HG03342 (cell line): ENCODE results near the gene ZFP57.

Experiments used
- ATAC-seq: cut with Tn5 transposase; IDR thresholded peaks from one replicate; pipeline ENCODE4 v1.9.1; 2021; ENCODE audit warnings: mild to moderate bottlenecking, moderate library complexity; ENCODE audit not compliant: unreplicated experiment

ZFP57 gene

DNA sequence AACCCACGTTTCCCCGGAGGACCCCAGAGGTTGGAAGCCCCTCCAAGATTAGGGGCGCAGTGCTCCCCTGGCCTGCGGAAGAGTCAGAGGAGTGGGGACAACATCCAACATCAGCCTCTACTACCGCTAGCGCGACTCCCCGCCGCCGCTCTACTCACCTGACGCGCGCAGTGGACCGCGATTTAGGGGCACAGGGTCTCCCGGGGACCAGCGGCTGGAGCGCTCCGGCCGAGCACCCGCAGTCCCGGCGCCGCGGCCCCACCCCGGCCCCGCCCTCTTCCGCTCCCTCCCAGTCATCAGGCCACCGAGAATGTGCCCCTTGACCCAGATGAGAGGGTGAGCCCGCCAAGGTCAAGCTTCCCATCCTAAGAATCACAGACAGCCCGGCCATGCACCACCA, at the start of gene ZFP57:
ZFP57 (minus strand) TSS at position 249 of the 400 bp plus-strand sequence. CDS start 4,149 bp downstream, outside the sequence.
- ATAC-seq, result no peak

DNA sequence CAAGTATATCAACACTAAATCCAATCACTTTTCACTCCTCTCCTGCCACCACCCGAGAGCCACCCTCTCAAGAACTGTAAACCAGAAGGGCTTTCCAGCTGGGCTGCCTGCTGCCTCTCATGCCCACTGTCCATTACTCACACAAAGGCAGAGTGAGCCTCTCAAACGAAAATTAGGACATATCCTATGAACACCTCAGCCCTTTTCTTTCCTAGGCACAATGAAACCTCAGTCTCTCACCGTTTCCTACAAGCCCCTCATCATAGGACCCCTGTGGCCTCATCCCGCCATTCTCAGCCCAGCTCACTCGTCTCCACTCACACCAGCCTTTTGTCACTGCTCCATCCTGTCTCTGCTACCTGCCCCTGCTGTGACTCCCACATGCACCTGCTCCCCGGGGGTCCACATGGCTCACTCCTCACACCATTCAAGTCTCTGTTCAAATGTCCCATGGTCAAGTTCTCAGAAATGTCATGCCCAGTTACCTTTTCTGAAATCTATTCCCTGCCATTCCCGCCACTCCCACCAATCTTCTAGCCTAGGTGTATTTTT, 49.7 kb upstream of the ZFP57 start:
- no peak for ATAC-seq

DNA sequence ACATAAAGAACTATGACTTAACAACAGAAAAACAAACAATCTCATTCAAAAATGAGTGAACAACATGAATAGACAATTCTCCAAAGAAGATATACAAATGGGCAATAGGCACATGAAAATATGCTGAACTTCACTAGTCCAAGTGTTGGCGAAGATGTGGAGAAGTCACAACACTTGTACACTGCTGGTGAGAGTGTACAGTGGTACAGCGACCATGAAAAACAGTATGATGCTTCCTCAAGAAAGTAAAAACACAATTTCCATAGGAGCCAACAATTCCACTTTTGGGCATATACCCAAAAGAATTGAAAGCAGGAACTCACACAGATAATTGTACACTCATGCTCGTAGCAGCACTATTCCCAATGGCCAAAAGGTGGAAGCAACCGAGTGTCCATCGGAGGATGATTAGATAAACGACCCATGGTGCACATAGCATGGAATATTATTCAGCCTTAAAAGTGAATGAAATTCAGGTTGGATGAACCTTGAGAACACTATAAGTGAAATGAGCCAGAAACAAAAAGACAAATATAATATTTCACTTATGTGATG, 48.9 kb upstream of the ZFP57 start:
- no peak for ATAC-seq

DNA sequence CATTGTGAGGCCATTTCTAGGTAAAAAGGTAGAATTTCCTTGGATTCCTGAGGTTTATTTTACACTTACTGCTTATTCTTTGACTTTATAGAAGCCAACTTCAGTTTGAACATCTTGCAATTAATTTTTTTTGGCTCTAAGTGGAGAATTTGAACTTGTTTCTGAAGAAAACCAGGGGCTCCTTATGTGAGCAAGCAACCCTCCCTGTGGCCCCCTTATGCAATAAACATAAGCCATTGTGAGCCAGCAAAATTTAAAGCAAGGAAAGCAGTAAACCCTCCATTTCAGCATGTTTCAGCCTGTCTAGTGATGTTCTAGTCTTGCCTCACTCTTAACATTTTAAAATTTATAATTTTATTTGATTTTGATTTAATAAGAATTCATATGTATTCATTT, 47.9 kb upstream of the ZFP57 start:
- no peak for ATAC-seq

DNA sequence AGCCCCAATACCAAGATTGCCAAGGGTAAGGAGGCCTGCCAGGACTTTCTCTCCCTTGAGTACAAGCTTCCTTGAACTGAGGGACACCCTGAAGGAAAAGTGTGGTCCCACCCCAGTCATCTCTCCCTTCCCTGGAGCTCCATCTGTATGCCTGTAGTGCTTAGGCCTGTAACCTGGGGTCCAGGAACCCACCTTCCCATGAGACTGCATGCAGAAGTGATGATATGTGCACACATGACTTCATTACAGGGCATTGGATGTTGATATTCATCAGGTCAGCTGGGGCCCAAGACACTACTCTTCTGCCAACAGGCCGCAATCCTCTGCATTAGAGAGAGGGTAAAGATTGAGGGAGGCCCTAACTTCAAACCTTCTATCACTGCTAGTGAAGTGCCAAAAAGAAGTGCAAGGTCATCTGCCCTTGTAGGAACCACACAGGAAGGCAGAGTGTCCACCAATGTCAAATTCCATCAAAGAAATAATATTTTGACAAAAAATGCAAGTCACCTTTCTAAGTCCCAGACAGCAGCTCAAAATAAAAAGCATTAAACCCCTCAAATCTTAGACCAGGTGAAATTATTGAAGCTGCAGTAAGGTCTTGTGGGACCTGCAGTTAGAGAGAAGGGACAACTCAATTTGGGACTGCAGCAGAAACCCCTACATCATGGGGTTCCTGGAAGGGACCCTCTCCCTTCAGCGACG, 47.4 kb upstream of the ZFP57 start:
- no peak for ATAC-seq

DNA sequence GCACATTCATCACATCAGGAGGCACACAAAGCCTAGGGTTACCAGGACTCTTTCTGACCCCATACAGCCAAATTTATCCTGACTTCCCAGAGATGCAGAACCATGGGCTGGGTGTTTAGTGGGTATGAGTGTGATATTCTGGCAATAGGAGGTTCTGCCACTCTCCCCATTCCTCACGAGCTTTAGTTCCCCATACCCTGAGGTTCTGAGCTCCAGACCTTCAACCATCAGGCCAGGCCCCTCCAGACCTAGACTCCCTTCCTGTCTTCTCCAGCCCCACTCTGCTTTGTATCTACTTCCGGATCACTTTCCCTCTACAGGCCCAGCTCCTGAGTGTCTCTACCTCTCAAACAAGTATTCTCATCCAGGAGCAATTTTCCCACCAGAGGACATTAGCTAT, 46.7 kb upstream of the ZFP57 start:
- ATAC-seq, result no peak

DNA sequence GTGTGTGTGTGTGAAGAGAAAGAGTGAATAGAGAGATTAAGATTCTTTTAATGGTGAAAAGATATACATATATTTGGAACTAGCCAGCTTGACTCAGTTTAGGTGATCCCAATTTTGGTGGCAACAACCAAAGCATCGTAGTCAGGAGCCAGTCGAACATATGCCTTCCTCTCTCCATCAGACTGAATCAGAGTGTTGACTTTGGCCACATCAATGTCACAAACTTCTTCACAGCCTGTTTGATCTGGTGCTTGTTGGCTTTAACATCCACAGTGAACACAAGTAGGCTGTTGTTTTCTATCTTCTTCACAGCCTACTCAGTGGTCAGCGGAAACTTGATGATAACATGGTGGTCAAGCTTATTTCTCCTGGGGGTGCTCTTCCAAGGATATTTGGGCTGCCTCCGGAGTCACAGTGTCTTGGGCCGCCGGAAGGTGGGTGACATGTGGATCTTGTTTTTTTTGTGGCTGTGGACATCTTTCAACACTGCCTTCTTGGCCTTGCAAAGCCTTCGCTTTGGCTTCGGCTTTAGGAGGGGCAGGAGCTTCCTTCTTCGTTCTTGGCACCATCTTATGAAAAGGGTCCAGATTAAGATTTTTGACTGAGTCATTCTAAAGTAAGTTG, 45.7 kb upstream of the ZFP57 start:
- no peak for ATAC-seq

DNA sequence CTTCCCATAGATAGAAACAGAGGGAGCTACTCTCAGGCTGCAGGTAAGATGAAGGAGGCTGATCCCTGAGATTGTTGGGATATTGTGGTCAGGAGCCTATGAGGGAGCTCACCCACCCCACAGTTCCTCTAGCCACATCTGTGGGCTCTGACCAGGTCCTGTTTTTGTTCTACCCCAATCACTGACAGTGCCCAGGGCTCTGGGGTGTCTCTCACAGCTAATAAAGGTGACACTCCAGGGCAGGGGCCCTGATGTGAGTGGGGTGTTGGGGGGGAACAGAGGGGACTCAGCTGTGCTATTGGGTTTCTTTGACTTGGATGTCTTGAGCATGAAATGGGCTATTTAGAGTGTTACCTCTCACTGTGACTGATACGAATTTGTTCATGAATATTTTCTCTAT, 45.0 kb upstream of the ZFP57 start:
- no peak for ATAC-seq

DNA sequence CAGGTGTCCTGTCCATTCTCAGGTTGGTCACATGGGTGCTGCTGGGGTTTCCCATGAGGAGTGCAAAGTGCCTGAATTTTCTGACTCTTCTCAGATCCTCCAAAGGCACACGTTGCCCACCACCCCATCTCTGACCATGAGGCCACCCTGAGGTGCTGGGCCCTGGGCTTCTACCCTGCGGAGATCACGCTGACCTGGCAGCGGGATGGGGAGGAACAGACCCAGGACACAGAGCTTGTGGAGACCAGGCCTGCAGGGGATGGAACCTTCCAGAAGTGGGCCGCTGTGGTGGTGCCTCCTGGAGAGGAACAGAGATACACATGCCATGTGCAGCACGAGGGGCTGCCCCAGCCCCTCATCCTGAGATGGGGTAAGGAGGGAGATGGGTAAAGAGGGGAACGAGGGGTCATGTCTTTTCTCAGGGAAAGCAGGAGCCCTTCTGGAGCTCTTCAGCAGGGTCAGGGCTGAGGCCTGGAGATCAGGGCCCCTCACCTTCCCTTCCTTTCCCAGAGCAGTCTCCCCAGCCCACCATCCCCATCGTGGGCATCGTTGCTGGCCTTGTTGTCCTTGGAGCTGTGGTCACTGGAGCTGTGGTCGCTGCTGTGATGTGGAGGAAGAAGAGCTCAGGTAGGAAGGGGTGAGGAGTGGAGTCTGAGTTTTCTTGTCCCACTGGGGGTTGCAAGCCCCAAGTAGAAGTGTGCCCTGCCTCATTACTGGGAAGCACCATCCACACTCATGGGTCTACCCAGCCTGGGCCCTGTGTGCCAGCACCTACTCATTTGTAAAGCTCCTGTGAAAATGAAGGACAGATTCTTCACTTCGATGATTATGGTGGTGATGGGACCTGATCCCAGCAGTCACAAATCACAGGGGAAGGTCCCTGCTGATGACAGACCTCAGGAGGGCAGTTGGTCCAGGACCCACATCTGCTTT, 44.3 kb upstream of the ZFP57 start:
- no peak for ATAC-seq

DNA sequence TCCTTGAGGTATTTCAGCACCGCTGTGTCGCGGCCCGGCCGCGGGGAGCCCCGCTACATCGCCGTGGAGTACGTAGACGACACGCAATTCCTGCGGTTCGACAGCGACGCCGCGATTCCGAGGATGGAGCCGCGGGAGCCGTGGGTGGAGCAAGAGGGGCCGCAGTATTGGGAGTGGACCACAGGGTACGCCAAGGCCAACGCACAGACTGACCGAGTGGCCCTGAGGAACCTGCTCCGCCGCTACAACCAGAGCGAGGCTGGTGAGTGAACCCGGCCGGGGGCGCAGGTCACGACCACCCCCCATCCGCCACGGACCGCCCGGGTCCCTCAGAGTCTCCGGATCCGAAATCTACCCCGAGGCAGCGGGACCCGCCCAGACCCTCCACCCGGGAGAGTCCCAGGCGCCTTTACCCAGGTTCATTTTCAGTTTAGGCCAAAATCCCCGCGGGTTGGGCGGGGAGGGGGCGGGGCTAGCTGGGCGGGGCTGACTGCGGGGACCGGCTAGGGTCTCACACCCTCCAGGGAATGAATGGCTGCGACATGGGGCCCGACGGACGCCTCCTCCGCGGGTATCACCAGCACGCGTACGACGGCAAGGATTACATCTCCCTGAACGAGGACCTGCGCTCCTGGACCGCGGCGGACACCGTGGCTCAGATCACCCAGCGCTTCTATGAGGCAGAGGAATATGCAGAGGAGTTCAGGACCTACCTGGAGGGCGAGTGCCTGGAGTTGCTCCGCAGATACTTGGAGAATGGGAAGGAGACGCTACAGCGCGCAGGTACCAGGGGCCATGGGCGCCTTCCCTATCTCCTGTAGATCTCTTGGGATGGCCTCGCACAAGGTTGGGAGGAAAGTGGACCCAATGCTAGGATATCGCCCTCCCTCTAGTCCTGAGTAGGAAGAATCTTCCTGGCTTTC, 43.0 kb upstream of the ZFP57 start:
- no peak for ATAC-seq

DNA sequence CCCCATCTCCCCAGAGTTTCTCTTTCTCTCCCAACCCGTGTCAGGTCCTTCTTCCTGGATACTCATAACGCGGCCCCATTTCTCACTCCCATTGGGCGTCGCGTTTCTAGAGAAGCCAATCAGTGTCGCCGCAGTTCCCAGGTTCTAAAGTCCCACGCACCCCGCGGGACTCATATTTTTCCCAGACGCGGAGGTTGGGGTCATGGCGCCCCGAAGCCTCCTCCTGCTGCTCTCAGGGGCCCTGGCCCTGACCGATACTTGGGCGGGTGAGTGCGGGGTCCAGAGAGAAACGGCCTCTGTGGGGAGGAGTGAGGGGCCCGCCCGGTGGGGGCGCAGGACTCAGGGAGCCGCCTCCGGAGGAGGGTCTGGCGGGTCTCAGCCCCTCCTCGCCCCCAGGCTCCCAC, 42.3 kb upstream of the ZFP57 start, which contains the start of gene HLA-F:
HLA-F (plus strand) TSS at position 173 of the 404 bp plus-strand sequence; CDS start at position 203, 30 bp downstream.
- ATAC-seq, result peak; percentile 93

DNA sequence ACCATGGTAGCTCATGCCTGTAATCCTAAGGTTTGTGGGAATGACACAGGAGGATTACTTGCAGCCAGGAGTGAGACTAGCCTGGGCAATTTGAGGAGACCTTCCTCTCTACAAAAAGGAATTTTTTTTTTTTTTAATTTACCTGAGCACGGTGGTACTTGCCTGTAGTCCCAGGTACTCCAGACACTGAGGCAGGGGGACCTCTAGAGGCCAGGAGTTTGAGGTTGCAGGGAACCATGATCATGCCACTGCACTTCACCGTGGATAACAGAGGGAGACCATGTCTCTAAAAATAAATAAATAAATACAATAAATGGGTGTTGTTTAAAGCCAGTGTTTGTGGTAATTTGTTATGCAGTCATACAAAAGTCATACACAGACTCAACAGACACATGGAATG, 39.9 kb upstream of the ZFP57 start:
- no peak for ATAC-seq

DNA sequence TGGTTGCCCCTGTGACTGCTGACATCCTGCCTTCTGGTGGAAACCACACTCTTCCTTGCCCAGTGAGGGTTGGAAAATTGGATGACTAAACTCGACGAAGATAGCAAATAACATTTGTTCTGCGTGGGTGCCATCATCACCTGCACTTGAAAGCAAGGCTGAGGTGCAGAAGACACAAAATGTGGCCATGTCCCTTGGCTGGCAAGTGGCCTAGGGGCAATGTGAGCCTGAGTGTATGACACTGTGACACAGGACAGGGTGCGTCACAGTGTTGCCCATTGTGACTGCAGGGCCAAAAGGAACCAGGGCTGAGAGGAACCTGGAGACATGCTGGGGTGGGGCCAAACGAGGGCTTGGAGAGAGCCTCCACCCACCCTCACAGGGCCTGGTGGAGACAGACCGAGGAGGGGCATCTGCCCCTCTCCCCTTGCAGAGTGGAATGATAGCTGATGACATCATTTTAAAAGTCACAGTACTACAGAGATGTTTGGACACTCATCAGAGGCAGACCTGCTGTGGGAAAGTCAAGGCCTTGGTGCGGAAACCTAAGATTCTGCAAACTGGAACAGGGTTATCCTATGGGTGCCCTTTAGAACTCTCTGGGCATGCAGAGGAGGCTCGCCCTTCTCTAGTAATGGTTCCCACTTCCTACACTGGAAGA, 29.5 kb upstream of the ZFP57 start:
- no peak for ATAC-seq

DNA sequence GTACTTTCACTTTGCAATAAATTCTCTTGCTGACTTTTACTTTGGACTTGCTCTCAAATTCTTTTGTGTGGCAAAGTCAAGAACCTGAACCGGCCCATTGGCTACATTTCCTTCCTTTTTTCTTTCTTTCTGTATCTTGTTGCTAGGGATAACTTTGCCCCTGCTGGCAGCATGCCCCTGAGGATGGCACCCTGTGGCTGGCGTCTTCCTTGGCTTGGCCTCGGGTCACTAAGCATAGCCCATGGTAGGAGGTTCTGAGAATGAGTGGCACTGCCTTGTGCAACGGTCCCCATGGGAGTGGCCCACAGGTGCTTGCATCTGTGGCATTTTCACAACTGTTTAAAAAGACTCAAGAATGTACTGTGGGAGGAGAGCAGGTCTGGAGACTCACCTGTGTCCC, 28.2 kb upstream of the ZFP57 start:
- no peak for ATAC-seq

DNA sequence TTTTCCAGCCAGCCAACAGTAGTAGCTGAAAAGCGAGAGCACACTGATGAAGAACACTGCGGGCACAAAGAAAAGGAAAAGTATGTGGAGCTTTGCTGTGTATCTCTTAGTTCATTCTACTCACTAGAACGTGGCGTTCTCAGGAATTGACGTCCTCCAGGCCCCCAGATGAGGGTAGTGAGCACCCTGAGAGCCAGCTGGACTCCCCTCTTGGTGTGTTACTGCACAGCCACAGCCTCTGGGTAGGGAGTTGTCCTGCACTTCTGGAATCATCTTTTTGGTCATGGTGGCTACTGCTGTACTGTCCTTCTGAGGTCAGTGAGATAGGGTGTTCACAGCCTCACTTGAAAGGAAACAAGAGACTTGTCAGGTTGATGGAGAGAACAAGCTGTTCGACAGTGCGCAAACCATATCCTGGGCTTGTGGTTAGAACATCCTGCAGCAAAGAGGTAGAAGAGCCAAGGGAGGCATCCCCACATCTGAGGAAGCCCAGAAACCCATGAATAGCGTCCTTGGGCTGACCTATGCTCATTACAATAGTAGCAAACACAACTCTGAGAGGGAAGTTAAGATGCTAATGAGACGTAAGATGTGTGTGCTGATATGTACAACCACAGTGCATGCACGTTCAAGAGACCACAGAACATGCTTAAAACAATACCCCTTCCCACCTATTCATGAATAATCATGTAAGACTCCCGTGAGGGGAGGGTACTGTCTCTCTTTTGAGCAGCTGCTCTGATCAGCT, 27.7 kb upstream of the ZFP57 start:
- ATAC-seq, result peak; percentile 54

DNA sequence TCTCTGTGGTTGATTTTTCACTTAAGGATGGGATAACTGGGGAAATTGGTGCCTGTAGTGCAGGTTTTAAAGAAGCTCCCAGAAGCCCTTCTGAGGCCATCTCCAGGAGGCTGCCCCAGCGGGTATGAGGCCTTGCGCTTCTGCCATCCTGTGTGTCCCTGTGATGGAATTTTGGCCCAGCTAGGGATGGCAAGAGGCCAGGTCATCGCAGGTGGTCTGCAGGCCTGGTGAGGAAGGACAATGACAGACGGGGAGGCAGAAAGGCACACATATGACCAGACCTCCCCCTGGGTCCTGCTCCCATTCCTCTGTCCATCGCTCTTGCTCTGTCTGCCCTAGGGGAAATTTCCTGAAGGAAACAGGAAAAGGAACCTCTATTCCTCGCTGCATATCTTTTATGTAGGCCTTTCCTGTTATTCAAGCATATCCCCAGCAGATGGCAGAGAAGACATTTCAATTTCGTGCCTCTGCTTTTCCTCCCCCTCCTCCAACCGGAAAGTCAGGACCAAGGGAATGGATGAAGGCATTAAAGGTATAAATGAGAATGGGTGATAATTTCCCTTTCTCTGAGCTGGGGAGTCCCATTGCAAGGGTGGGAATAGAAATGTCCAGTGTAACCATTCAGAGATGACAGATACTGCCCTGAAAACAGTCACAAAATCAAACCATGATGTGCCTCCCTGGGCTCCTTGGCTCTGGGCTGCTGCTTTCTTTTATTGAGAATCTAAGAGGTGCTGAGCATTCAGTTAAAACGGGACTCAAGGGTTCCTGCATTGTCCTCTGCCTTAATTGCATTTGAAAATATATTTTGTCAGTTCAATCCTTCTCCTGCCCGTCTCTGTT, 24.7 kb upstream of the ZFP57 start:
- no peak for ATAC-seq

DNA sequence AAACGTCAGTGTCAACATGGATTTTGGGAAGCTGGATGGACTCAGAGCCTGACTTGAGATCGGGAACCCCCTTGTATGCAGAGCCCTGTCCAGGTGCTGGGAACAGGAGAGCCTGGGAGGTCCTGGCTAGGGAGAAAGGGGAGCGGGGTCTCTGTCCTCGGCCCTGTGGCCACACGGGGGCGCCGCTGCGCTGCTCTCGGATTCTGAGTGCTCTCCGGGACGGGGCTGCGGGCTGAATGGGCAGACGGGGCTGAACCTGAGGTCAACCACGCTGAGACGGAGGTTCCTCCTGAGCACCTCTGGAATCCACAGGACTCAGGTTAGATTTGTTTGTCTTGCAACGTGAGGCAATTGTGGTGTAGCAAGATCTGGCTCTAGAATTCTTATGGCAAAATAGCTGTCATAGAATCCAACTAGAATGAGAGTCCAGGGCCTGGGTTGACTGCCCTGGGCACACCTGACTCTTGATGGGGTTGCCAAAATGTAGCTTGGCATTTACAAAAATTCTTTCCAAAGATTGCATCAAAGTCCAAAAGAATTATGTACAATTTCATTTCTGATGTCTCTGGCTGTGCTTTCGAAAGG, 21.7 kb upstream of the ZFP57 start:
- no peak for ATAC-seq
